Measurements from ENCODE around the gene GID8. TPM values are rescaled to one million over a fixed set of nuclear protein-coding genes. Genes with fewer than 3 reads are reported as not detected.

The GID8 gene
- total and polyA plus RNA-seq, 7 donors = 17.4 to 36.5 (median 25.9) TPM

DNA sequence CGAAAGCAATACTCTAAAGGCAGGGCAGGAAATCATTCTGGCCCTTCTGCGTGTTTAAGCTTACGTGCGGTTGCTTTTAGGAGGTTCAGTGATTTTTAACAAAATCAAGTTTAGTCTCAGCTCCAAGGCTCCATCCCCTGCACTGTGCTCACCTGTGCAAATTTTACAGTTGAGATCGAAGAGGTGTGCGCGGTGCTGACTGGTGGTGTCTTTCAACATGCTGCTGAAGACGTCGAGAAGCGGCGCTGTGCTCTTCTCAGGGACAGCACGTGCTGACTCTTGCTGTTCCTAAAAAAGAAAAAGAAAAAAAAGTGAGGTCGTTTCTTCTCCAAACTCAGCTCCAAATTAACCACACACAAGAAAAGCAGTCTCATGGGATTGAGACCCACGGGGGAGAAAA lies 43.7 kb upstream of the GID8 start:
- H3K4me3 ChIP-seq = no peak overlapping the region
- H3K9me3 ChIP-seq = no peaks in the 10 kb centered on the region
- no peak overlapping the region for H3K27ac ChIP-seq
- intact Hi-C loops (cut with DNase I) = no loop called here
- no peak for TF ChIP-seq CTCF (IDR thresholded peaks at IDR 0.05)
- TF ChIP-seq POLR2A (IDR thresholded peaks at IDR 0.05) = no peak
- no peak for TF ChIP-seq EP300 (IDR thresholded peaks at IDR 0.05)
- no peak for TF ChIP-seq POLR2AphosphoS5 (IDR thresholded peaks at IDR 0.05)
- WGBS, 2 donors = 90 to 92% methylated on average over 14 of the region's 14 CpGs
- H3K27me3 ChIP-seq = no peaks in the 10 kb centered on the region
- H3K36me3 ChIP-seq = peaks cover 48 to 76% (median 62%) of the 10 kb centered on the region in 4 donors
- peaks cover 0 to 21% (median 9%) of the 10 kb centered on the region in 4 donors for H3K4me1 ChIP-seq
- no peak for DNase-seq

DNA sequence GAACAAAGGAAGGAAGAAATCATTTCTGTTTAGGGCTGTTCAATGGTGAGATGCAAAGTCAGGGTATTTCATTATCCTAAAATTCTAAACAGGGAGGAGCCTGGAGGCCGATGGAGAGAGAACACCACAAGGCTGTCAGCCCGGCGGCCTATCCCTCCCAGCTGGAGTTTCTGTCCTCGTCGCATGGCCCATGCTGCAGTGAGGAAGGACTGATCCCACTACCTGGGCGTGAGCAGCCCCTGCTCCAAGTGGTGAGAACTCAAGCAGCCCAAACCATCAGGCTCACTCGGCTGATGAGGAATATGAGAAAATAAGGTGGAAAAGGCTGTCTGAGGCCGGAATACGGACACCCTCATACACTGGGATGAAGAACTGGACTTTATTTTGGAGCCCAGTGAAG lies 42.4 kb upstream of the GID8 start:
- no peaks in the 10 kb centered on the region for H3K27me3 ChIP-seq
- peaks cover 0 to 34% (median 22%) of the 10 kb centered on the region in 4 donors for H3K4me1 ChIP-seq
- H3K27ac ChIP-seq = no peak overlapping the region
- H3K36me3 ChIP-seq = peaks cover 37 to 64% (median 50%) of the 10 kb centered on the region in 4 donors
- intact Hi-C loops (cut with DNase I) = no loop called here
- H3K9me3 ChIP-seq = no peaks in the 10 kb centered on the region
- TF ChIP-seq EP300 (IDR thresholded peaks at IDR 0.05) (no peak), POLR2AphosphoS5 (IDR thresholded peaks at IDR 0.05) (peak in 1 of 4 donors; percentile 35), CTCF (IDR thresholded peaks at IDR 0.05) (no peak), POLR2A (IDR thresholded peaks at IDR 0.05) (no peak)
- no peak for DNase-seq
- H3K4me3 ChIP-seq = no peak overlapping the region
- WGBS, 2 donors = 93 to 96% methylated on average over 9 of the region's 9 CpGs

GRCh38 chr20:62896526-62896925 lies 41.4 kb upstream of the GID8 start:
- Histone ChIP-seq H3K9me3 (no peaks in the 10 kb centered on the region), H3K4me3 (no peak overlapping the region), H3K36me3 (peaks cover 28 to 62% (median 40%) of the 10 kb centered on the region in 4 donors), H3K4me1 (peaks cover 0 to 39% (median 25%) of the 10 kb centered on the region in 4 donors), H3K27ac (peak overlapping the region in 1 of 4 donors; percentile 72), H3K27me3 (no peaks in the 10 kb centered on the region)
- intact Hi-C loops (cut with DNase I) = no loop called here
- no peak for DNase-seq
- WGBS, 2 donors = 94 to 97% methylated on average over 16 of the region's 16 CpGs
- no peak for TF ChIP-seq CTCF (IDR thresholded peaks at IDR 0.05)
- TF ChIP-seq POLR2A (IDR thresholded peaks at IDR 0.05) = no peak
- TF ChIP-seq EP300 (IDR thresholded peaks at IDR 0.05) = no peak
- no peak for TF ChIP-seq POLR2AphosphoS5 (IDR thresholded peaks at IDR 0.05)

DNA sequence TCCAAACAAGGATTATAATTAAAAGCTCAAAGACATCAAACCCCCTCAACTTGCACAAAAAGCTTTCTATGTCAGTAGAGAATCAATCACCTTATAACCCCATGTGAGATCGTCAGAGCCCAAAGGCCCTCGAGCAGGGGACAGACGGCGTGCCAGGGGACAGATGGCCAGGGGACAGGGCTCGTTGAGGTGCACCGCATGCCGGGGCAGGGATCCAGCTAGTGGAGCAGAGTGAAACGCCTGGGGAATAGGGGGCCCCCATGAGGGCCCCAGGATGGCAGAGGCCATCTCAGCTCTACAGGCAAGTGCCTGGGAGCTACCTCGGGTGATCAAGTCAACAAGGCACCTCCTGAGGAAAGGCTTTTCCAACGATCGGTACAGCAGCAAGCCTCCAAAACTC lies 40.3 kb upstream of the GID8 start:
- intact Hi-C loops (cut with DNase I) = no loop called here
- TF ChIP-seq CTCF (IDR thresholded peaks at IDR 0.05) = no peak
- TF ChIP-seq EP300 (IDR thresholded peaks at IDR 0.05) = no peak
- no peak for TF ChIP-seq POLR2A (IDR thresholded peaks at IDR 0.05)
- no peak for TF ChIP-seq POLR2AphosphoS5 (IDR thresholded peaks at IDR 0.05)
- DNase-seq = peak; percentile 62

More for the DNA sequence above, 40.3 kb upstream of the GID8 start:
- H3K27me3 ChIP-seq = no peaks in the 10 kb centered on the region
- H3K4me3 ChIP-seq = no peak overlapping the region
- H3K36me3 ChIP-seq = peaks cover 19 to 62% (median 29%) of the 10 kb centered on the region in 4 donors
- WGBS, 2 donors = 87% methylated on average over 11 of the region's 11 CpGs
- peaks cover 0 to 39% (median 25%) of the 10 kb centered on the region in 4 donors for H3K4me1 ChIP-seq
- no peaks in the 10 kb centered on the region for H3K9me3 ChIP-seq
- peak overlapping the region in 3 of 4 donors; percentile 60 to 72 (median 68) for H3K27ac ChIP-seq
